Measurements from ENCODE around the gene JPH3. TPM values are rescaled to one million over a fixed set of nuclear protein-coding genes. Genes with fewer than 3 reads are reported as not detected.

The JPH3 gene
- total and polyA plus RNA-seq, 7 donors: under 0.01 to 1.4 (median 0.73) TPM; not detected in 1

- intact Hi-C loops (cut with DNase I): no loop called here
- DNase-seq: no peak
- no peak overlapping the region for H3K4me3 ChIP-seq
Observed at GRCh38 chr16:87693827-87694226, 91.5 kb downstream of the JPH3 start.

GRCh38 chr16:87694441-87695125 is 92.3 kb downstream of the JPH3 start:
- H3K9me3 ChIP-seq: no peaks in the 10 kb centered on the region
- H3K4me3 ChIP-seq: no peak overlapping the region
- WGBS, 2 donors: 90 to 92% methylated on average over 20 of the region's 20 CpGs
- intact Hi-C loops (cut with DNase I): no loop called here
- H3K4me1 ChIP-seq: peaks cover 0 to 8% (median 3%) of the 10 kb centered on the region in 4 donors
- TF ChIP-seq EP300 (IDR thresholded peaks at IDR 0.05): no peak
- TF ChIP-seq CTCF (IDR thresholded peaks at IDR 0.05): no peak
- TF ChIP-seq POLR2A (IDR thresholded peaks at IDR 0.05): no peak
- TF ChIP-seq POLR2AphosphoS5 (IDR thresholded peaks at IDR 0.05): no peak
- peaks cover 0 to 4% (median under 1%) of the 10 kb centered on the region in 4 donors for H3K36me3 ChIP-seq
- DNase-seq: no peak
- H3K27me3 ChIP-seq: peaks cover 0 to 21% (median 11%) of the 10 kb centered on the region in 3 donors
- no peak overlapping the region for H3K27ac ChIP-seq

More at GRCh38 chr16:87693827-87694226, 91.5 kb downstream of the JPH3 start:
- H3K27ac ChIP-seq: no peak overlapping the region
- peaks cover 0 to 8% (median 3%) of the 10 kb centered on the region in 4 donors for H3K4me1 ChIP-seq
- TF ChIP-seq POLR2AphosphoS5 (IDR thresholded peaks at IDR 0.05) (no peak), EP300 (IDR thresholded peaks at IDR 0.05) (no peak)
- no peaks in the 10 kb centered on the region for H3K9me3 ChIP-seq
- peaks cover 0 to 4% (median 0%) of the 10 kb centered on the region in 4 donors for H3K36me3 ChIP-seq
- WGBS, 2 donors: 92 to 95% methylated on average over 16 of the region's 16 CpGs
- peaks cover 0 to 28% (median 11%) of the 10 kb centered on the region in 3 donors for H3K27me3 ChIP-seq

- H3K27ac ChIP-seq: no peak overlapping the region
- no peak for TF ChIP-seq EP300 (IDR thresholded peaks at IDR 0.05)
- TF ChIP-seq POLR2AphosphoS5 (IDR thresholded peaks at IDR 0.05): no peak
- TF ChIP-seq CTCF (IDR thresholded peaks at IDR 0.05): no peak
- no peak for TF ChIP-seq POLR2A (IDR thresholded peaks at IDR 0.05)
- DNase-seq: no peak
- H3K36me3 ChIP-seq: peaks cover 0 to 8% (median 2%) of the 10 kb centered on the region in 4 donors
- no peak overlapping the region for H3K4me3 ChIP-seq
- WGBS, 2 donors: 93 to 95% methylated on average over 12 of the region's 12 CpGs
- no peaks in the 10 kb centered on the region for H3K9me3 ChIP-seq
- peaks cover 0 to 8% (median 3%) of the 10 kb centered on the region in 4 donors for H3K4me1 ChIP-seq
- peaks cover 0 to 11% (median 2%) of the 10 kb centered on the region in 3 donors for H3K27me3 ChIP-seq
- intact Hi-C loops (cut with DNase I): no loop called here
Observed at GRCh38 chr16:87695534-87695933, 93.2 kb downstream of the JPH3 start.

- H3K36me3 ChIP-seq: peaks cover 0 to 8% (median 2%) of the 10 kb centered on the region in 4 donors
- TF ChIP-seq EP300 (IDR thresholded peaks at IDR 0.05) (no peak), CTCF (IDR thresholded peaks at IDR 0.05) (no peak), POLR2AphosphoS5 (IDR thresholded peaks at IDR 0.05) (no peak), POLR2A (IDR thresholded peaks at IDR 0.05) (no peak)
- peaks cover 0 to under 1% (median 0%) of the 10 kb centered on the region in 4 donors for H3K4me1 ChIP-seq
- intact Hi-C loops (cut with DNase I): no loop called here
- 90% methylated on average over 18 of the region's 18 CpGs for WGBS, 2 donors
- H3K27ac ChIP-seq: no peak overlapping the region
- no peak for DNase-seq
- no peaks in the 10 kb centered on the region for H3K9me3 ChIP-seq
- H3K4me3 ChIP-seq: no peak overlapping the region
- no peaks in the 10 kb centered on the region for H3K27me3 ChIP-seq
Observed at GRCh38 chr16:87696726-87697125, 94.4 kb downstream of the JPH3 start.

GRCh38 chr16:87697256-87697655 is 94.9 kb downstream of the JPH3 start:
- H3K4me1 ChIP-seq: no peaks in the 10 kb centered on the region
- intact Hi-C loops (cut with DNase I): no loop called here
- no peak for TF ChIP-seq EP300 (IDR thresholded peaks at IDR 0.05)
- H3K36me3 ChIP-seq: peaks cover 0 to 9% (median 2%) of the 10 kb centered on the region in 4 donors
- no peak overlapping the region for H3K4me3 ChIP-seq
- no peaks in the 10 kb centered on the region for H3K27me3 ChIP-seq
- 94 to 96% methylated on average over 21 of the region's 21 CpGs for WGBS, 2 donors
- H3K9me3 ChIP-seq: no peaks in the 10 kb centered on the region
- no peak for DNase-seq
- no peak overlapping the region for H3K27ac ChIP-seq

All from sigmoid colon (tissue), 7 donors.